Fibroblast of pulmonary artery (primary cell): ENCODE results near the gene PBX3.

Source experiments
- DNase-seq: peaks from one replicate; pipeline ENCODE4 v3.0.0-alpha.2; 2010; ENCODE audit warnings: low read depth
- H3K4me3 ChIP-seq: replicated peaks from 2 replicates; pipeline ENCODE4 v1.5.1; 2011; ENCODE audit warnings: low read depth, mild to moderate bottlenecking, control low read depth, low read length, moderate library complexity
- TF ChIP-seq, protein P1 (sequence below): IDR thresholded peaks from 2 replicates; pipeline ENCODE4 v1.5.1; 2011; ENCODE audit warnings: mild to moderate bottlenecking, control low read depth, low read length, inconsistent platforms; ENCODE audit errors: missing control alignments

The PBX3 gene

DNA sequence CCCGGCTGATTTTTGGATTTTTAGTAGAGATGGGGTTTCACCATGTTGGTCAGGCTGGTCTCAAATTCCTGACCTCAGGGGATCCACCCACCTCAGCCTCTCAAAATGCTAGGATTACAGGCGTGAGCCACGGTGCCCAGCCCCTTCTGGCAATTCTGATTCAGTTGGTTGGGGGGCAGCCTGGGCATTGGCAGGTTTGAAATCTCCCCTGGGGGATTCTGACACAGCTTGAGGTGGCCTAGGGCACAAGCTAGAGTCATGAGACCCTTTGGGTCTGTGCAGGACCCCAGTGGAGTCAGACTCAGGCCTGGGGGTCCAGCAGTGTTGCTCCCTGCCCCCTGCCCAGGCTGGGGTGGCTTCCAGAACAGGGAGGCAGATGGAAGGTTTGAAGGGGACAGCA is 239.8 kb downstream of the PBX3 start:
- DNase-seq, result no peak
- TF ChIP-seq, protein P1, sequence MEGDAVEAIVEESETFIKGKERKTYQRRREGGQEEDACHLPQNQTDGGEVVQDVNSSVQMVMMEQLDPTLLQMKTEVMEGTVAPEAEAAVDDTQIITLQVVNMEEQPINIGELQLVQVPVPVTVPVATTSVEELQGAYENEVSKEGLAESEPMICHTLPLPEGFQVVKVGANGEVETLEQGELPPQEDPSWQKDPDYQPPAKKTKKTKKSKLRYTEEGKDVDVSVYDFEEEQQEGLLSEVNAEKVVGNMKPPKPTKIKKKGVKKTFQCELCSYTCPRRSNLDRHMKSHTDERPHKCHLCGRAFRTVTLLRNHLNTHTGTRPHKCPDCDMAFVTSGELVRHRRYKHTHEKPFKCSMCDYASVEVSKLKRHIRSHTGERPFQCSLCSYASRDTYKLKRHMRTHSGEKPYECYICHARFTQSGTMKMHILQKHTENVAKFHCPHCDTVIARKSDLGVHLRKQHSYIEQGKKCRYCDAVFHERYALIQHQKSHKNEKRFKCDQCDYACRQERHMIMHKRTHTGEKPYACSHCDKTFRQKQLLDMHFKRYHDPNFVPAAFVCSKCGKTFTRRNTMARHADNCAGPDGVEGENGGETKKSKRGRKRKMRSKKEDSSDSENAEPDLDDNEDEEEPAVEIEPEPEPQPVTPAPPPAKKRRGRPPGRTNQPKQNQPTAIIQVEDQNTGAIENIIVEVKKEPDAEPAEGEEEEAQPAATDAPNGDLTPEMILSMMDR, result no peak
- no peak overlapping the region for H3K4me3 ChIP-seq

DNA sequence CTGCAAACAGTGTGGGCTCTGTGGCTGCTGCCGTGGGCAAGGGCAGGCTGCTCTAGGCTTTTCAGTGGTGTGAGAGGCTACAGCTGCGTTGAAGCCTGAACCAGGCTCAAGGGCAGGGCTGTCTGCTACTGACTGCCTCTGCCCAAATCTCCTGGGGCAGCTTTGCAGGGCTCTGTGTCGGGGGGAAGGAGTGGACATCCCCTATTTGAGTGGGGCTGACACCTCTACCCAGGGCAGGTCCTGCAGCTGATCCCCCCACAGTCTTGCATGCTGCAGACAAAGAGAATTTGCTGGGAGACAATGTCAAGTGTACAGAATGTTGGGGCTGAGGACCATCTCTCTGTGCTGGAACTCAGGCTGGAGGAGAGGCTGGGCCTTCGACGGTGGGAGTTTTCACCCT is 240.2 kb downstream of the PBX3 start:
- H3K4me3 ChIP-seq, result no peak overlapping the region
- no peak for DNase-seq

GRCh38 chr9:125988479-125989050 is 241.4 kb downstream of the PBX3 start:
- TF ChIP-seq, protein P1, result no peak
- H3K4me3 ChIP-seq, result no peak overlapping the region
- no peak for DNase-seq

More for the DNA sequence above, 240.2 kb downstream of the PBX3 start:
- TF ChIP-seq, protein P1, result no peak

- H3K4me3 ChIP-seq, result no peak overlapping the region
- TF ChIP-seq, protein P1, result no peak
- no peak for DNase-seq
Measured at GRCh38 chr9:125989090-125989501, 241.9 kb downstream of the PBX3 start.

GRCh38 chr9:125989524-125990180 is 242.5 kb downstream of the PBX3 start:
- no peak for DNase-seq
- H3K4me3 ChIP-seq, result no peak overlapping the region
- TF ChIP-seq, protein P1, result no peak

- H3K4me3 ChIP-seq, result no peak overlapping the region
- no peak for DNase-seq
- TF ChIP-seq, protein P1, result no peak
Measured at GRCh38 chr9:125990186-125990792, 243.1 kb downstream of the PBX3 start.
